ENCODE results near the gene TBC1D2.

TBC1D2 gene

GRCh38 chr9:98255578-98256296, at the start of gene TBC1D2:
Gene TBC1D2, minus strand, starts transcription at chr9:98255649. Its CDS starts 108 bp downstream, at chr9:98255541.
- TF ChIP-seq CTCF (IDR thresholded peaks at IDR 0.05; ENCODE audit: control insufficient read depth, insufficient read depth, low read depth, low read length, missing control alignments), result peak; percentile 18
- DNase-seq (ENCODE audit: low read depth), result peak; percentile 57
- H3K4me3 ChIP-seq (ENCODE audit: control insufficient read depth, low read depth, low read length), result peak within 1 kb of the TSS; percentile 87

GRCh38 chr9:98304381-98304780, 48.9 kb upstream of the TBC1D2 start:
- no peak for TF ChIP-seq CTCF (IDR thresholded peaks at IDR 0.05; ENCODE audit: control insufficient read depth, insufficient read depth, low read depth, low read length, missing control alignments)
- H3K4me3 ChIP-seq (ENCODE audit: control insufficient read depth, low read depth, low read length), result no peak overlapping the region
- no peak for DNase-seq (ENCODE audit: low read depth)

- no peak for TF ChIP-seq CTCF (IDR thresholded peaks at IDR 0.05; ENCODE audit: control insufficient read depth, insufficient read depth, low read depth, low read length, missing control alignments)
- H3K4me3 ChIP-seq (ENCODE audit: control insufficient read depth, low read depth, low read length), result no peak overlapping the region
- DNase-seq (ENCODE audit: low read depth), result no peak
These were observed 48.2 kb upstream of the TBC1D2 start for GRCh38 chr9:98303633-98304125.

GRCh38 chr9:98302938-98303632, 47.6 kb upstream of the TBC1D2 start:
- no peak for TF ChIP-seq CTCF (IDR thresholded peaks at IDR 0.05; ENCODE audit: control insufficient read depth, insufficient read depth, low read depth, low read length, missing control alignments)
- DNase-seq (ENCODE audit: low read depth), result no peak
- H3K4me3 ChIP-seq (ENCODE audit: control insufficient read depth, low read depth, low read length), result no peak overlapping the region

GRCh38 chr9:98302150-98302549, 46.7 kb upstream of the TBC1D2 start:
- DNase-seq (ENCODE audit: low read depth), result no peak
- no peak for TF ChIP-seq CTCF (IDR thresholded peaks at IDR 0.05; ENCODE audit: control insufficient read depth, insufficient read depth, low read depth, low read length, missing control alignments)
- H3K4me3 ChIP-seq (ENCODE audit: control insufficient read depth, low read depth, low read length), result no peak overlapping the region

GRCh38 chr9:98300611-98301010, 45.2 kb upstream of the TBC1D2 start:
- no peak for TF ChIP-seq CTCF (IDR thresholded peaks at IDR 0.05; ENCODE audit: control insufficient read depth, insufficient read depth, low read depth, low read length, missing control alignments)
- no peak overlapping the region for H3K4me3 ChIP-seq (ENCODE audit: control insufficient read depth, low read depth, low read length)

More at GRCh38 chr9:98300611-98301010, 45.2 kb upstream of the TBC1D2 start:
- no peak for DNase-seq (ENCODE audit: low read depth)
